Measurements from ENCODE around the gene RBPJ.
"Not testable (repeated sequence)": the region's sequence is repeated elsewhere in the genome, so short reads cannot be mapped to it uniquely, and the experiment has no call there.

Gene RBPJ

GRCh38 chr4:26302031-26302899 lies 18.5 kb upstream of the RBPJ start:
- DNase-seq (ENCODE audit: low spot score) = no peak

DNA sequence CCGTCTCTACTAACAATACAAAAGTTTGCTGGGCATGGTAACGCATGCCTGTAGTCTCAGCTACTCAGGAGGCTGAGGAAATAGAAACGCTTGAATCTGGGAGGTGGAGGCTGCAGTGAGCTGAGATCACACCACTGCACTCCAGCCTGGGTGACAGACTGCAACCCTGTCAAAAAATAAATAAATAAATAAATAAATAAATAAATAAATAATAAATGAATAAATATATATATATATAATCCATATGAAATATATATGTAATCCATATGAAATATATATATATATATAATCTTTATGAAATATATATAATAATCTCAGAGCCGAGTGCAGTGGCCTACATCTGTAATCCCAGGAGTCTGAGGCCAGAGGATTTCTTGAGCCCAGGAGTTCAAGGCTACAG lies 17.8 kb upstream of the RBPJ start:
- no peak for DNase-seq (ENCODE audit: low spot score)

GRCh38 chr4:26307037-26307800 lies 13.6 kb upstream of the RBPJ start:
- no peak for DNase-seq (ENCODE audit: low spot score)

GRCh38 chr4:26308568-26308967 lies 12.2 kb upstream of the RBPJ start:
- no peak for DNase-seq (ENCODE audit: low spot score)

- no peak for DNase-seq (ENCODE audit: low spot score)
Observed at GRCh38 chr4:26310264-26310663, 10.6 kb upstream of the RBPJ start.

DNA sequence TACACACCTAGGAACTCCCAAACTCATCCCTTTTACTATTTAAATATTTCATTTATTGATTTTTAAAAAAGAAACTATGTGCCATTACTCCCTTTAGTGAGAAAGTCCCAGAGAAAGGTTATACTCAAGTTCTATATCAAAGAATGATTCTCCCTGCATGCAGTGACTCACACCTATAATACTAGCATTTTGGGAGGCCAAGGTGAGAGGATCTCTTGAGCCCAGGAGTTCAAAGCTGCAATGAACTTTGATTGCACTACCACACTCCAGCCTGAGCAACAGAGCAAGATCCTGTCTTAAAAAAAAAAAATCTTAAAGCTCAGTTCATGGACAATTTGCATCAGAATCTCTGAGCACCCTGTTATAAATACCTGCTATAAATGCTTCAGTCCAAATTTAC lies 9.2 kb upstream of the RBPJ start:
- DNase-seq (ENCODE audit: low spot score) = no peak

DNA sequence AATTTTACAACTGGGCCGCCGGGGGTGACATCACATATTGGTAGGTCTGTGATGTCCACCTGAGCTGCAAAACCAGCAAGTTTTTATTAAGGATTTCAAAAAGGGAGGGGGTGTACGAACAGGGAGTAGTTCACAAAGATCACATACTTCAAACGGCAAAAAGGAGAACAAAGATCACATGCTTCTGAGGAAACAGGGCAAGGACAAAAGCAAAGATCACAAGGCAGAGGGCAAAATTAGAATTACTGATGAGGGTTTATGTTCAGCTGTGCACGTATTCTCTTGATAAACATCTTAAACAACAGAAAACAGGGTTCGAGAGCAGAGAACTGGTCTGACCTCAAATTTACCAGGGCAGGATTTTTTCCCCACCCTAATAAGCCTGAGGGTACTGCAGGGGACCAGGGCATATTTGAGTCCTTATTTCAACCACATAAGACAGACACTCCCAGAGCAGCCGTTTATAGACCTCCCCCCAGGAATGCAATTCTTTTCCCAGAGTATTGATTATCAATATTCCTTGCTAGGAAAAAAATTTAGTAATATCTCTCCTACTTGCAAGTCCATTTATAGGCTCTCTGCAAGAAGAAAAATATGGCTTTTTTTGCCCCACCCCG lies 5.4 kb upstream of the RBPJ start:
- not testable (repeated sequence) for DNase-seq (ENCODE audit: low spot score)

- no peak for DNase-seq (ENCODE audit: low spot score)
Observed at GRCh38 chr4:26317766-26318165, 3.0 kb upstream of the RBPJ start.

DNA sequence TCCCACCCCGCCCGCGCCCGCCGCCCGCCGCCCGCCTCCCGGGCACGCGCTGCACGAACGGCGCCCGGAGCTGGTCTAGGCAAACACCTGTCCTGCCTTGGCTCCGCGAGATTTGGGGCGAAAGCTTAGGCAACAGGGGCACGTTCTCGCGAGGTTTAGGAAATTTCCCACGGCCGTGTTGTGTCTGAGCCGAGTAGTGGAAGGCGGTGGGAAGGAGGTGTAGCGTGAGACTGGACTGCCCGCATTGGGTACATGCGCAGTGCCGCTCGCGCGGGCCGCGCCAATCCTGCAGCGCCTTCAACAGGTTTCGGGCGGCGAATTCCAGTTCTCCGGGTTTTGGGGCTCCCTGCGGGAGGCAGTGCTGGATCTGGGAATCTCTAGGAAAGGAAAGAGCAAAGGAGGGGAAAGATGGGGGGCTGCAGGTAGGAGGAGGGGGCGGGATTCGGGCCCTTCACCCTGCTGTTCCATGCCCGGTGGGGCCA lies 1.3 kb upstream of the RBPJ start:
- DNase-seq (ENCODE audit: low spot score) = peak; percentile 95

- no peak for DNase-seq (ENCODE audit: low spot score)
Observed at GRCh38 chr4:26319949-26320537, 771 bp upstream of the RBPJ start.

DNA sequence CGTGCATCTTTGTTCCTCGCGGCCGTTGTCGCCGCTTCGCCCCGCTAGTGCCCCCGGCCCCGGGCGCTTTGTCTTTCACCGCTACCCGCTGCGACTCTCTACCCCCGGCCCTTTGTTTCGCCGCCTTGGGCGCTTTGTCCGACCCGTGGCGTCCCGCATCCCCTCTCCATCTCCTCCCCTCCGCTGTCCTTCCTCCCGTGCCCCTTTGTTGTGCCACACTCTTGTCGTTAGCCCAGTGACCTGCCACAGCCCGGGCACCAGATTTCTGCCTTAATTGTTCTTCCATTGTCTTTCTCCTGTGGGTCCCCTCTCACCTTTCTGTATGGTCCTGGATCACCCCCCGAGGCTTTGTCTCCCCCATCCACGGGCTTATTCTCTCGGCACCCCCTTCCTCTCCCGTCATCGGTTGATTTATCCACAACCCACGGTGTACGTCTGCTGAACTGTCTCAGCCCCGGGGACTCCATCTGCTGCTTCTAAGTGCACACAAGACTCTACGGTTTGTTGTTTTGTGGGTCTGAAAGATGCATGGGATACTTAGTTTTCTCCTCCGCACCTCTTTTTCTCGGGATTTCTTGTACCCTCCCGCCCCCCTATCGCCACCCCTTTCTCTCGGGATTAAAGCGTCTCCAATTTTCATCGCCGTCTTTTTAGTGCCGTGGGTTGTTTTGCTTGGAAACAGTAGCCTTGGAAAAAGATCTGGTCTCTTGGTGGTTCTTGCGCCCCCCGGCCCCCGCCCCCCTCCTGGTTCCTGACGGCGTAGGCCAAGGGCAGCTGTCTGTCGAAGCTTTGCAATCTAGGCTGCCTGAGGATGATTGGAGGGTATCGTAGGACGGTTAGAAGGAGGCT lies 783 bp downstream of the RBPJ start:
- DNase-seq (ENCODE audit: low spot score) = peak; percentile 22

DNA sequence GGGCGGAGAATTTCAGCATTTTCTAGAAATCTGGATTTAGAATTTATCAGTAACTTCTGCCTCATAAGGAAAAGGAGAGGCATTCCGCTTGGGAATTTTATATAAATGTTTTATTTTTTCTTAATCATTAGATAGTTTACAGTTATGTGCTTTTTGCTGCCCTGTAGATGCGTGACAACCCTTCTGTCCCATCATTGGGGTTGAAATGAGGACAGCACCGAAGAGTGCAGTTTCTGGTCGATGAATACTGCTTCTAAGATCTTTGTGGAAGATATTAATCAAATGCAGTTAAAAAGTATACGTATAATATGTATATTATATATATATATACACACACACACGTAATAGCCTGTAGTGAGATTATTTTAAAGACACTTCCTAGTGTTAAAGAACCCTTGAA lies 1.5 kb downstream of the RBPJ start:
- no peak for DNase-seq (ENCODE audit: low spot score)

DNA sequence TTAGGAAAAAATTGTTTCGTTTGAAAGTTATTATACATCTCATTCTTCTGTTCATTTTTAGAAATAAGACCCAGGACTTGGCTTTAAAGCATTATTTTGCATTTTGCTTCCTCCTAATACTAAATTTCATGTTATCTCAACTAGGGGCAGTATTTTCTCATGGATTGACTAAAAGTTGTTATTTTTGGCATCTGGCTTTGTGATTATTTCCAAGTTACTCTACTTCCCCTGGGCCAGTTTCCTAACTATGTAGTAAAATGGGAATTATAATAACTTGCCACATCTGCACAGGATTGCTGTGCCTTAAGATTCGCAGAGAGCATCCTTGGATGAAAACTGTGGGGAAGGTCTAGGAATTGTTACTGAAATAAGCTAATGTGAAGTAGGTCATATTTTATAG lies 3.0 kb downstream of the RBPJ start:
- no peak for DNase-seq (ENCODE audit: low spot score)

GRCh38 chr4:26325191-26325590 lies 4.4 kb downstream of the RBPJ start:
- DNase-seq (ENCODE audit: low spot score) = no peak

- no peak for DNase-seq (ENCODE audit: low spot score)
Observed at GRCh38 chr4:26326791-26327190, 6.0 kb downstream of the RBPJ start.

DNA sequence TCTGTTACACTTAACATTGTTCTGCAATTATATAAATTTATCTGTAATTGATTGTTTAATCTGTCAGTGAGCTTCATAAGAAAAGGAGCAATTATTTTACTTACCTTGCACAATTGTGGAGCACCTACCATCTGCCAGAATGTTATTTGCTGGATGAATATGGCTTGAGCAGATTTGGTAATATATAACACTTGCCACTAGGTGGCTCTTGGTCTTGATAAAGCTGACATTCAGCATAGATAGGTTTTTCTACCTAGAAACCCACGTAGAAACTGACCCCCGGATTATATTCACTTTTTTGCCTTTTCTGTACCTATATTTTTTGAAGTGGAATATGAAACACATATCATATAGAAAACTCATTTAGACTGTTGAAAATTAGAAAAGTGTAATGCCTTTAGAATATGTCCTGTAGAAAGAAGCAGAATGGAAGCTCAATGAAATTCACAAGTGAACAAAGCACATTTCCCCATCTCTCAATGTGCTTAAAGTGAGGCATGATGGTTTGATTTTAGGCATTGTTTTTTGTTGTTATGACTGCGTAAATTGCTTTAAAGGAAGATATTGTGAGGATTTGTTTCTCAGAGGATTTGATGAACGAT lies 9.5 kb downstream of the RBPJ start:
- DNase-seq (ENCODE audit: low spot score) = no peak

DNA sequence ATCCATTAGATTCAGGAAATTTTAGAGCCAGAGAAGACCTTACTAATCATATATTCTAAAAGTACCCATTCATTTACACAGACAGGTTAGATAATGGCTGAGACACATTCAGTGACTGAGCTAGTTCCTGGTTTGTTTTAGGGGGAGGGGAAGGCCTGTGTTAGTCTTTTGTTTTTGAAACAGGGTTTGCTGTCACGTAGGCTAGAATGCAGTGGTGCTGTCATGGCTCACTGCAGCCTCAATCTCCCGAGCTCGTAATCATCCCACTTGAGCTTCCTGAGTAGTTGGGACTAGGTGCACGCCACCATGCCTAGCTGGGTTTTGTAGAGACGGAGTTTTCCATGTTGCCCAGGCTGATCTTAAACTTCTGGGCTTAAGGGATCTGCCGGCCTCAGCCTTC lies 10.1 kb downstream of the RBPJ start:
- no peak for DNase-seq (ENCODE audit: low spot score)

DNA sequence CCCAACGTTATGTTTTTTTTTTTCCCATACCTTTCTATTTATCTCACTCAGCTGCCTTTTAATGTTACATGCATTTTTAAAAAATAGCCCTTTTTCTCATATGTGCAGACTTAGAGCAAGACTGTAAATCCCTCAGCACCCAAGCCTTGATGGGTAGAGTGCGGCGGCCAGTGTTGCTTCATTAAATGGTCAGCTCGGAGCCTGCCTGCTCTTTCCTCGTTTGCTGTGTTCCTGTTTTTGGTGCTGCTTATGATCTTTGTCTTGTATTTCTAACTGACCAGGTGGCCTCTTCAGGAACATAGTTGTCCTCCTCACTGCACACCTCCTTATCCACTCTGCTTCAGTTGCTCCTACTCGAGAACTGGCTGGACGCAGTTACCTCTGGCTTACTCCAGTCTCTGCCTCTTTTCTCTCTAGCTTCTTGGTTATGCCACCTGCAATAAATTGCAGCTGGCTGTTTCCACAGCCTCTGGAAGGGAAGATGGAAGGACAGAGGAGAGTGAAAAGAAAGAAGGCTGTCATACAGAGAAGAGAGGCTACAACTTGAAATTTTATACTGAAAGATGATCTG lies 10.7 kb downstream of the RBPJ start:
- no peak for DNase-seq (ENCODE audit: low spot score)

DNA sequence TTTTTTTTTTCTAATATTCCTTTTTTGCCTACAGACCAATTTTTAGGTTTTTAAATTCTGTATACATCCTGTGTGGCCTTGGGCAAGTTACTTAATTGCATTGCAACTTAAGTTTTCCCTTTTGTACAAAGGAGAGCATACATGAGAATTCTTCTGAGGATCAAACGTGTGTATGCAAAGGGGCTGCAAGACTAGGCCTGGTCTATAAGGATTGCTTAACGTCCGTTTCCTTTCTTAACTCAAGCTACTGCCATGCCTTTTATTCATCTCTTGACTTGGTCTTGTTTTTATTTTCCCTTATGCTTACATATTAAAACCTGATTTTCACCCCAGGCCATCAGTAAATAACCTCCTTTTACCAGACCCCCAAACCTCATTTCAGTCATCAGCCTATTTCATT lies 13.6 kb downstream of the RBPJ start:
- no peak for DNase-seq (ENCODE audit: low spot score)

DNA sequence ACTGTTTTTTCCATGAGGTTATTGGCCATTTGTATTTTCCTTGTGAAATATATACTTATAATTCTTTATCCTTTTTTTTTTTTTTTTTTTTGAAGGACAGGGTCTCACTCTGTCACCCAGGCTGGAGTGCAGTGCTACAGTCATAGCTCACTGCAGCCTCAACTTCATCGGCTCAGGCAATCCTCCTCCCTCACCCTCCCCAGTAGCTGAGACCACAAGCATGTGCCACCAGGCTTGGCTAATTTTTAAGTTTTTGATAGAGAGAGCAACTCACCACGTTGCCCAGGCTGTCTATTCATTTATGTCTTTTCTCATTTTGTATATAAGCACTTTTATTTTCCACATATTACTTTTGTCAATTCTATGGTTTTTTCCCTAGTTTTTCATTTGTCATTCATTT lies 16.8 kb downstream of the RBPJ start:
- no peak for DNase-seq (ENCODE audit: low spot score)
